Glutamatergic neuron (in vitro differentiated cells): Measurements from ENCODE around the gene OSBP2. TPM values are rescaled to one million over a fixed set of nuclear protein-coding genes. Genes with fewer than 3 reads are reported as not detected.

Experiments used
- DNase-seq: peaks from one replicate; pipeline ENCODE4 v3.0.0; 2022
- H3K27ac Mint-ChIP-seq: one replicate; pipeline ENCODE4 v1.8.0; 2020; ENCODE audit warnings: mild to moderate bottlenecking, mixed read lengths, inconsistent platforms; ENCODE audit not compliant: unreplicated experiment
- H3K27me3 Mint-ChIP-seq: one replicate; pipeline ENCODE4 v1.8.0; 2020; ENCODE audit warnings: mild to moderate bottlenecking, moderate library complexity, mixed read lengths, inconsistent platforms; ENCODE audit not compliant: unreplicated experiment
- H3K36me3 Mint-ChIP-seq: one replicate; pipeline ENCODE4 v1.8.0; 2020; ENCODE audit warnings: mild to moderate bottlenecking, mixed read lengths, inconsistent platforms; ENCODE audit not compliant: unreplicated experiment
- H3K4me1 Mint-ChIP-seq: one replicate; pipeline ENCODE4 v1.8.0; 2020; ENCODE audit warnings: mild to moderate bottlenecking, low read depth, mixed read lengths, inconsistent platforms; ENCODE audit not compliant: unreplicated experiment
- H3K4me3 Mint-ChIP-seq: one replicate; pipeline ENCODE4 v1.8.0; 2020; ENCODE audit warnings: mild to moderate bottlenecking, mixed read lengths, inconsistent platforms; ENCODE audit not compliant: unreplicated experiment
- H3K9me3 Mint-ChIP-seq: one replicate; pipeline ENCODE4 v1.8.0; 2020; ENCODE audit warnings: mild to moderate bottlenecking, moderate library complexity, mixed read lengths, inconsistent platforms; ENCODE audit not compliant: unreplicated experiment
- CTCF ChIP-seq: fragments of 200-600 bp; sonication (generic); IDR thresholded peaks from one replicate; pipeline ENCODE4 v1.5.0; 2021; ENCODE audit not compliant: partially characterized antibody, unreplicated experiment
- total RNA-seq: library from RNA; stranded (reverse); fragmentation: NEBNext Ultra II Directional; extraction: Animal tissue kit (Norgen Biotek cat#: 25700); gene quantifications from one replicate; pipeline ENCODE4 v1.2.1, GENCODE V29; 2021; ENCODE audit not compliant: unreplicated experiment

Gene OSBP2
- total RNA-seq, 1 donor from 2014 or later: 18.3 TPM

GRCh38 chr22:30931541-30932300, 237.0 kb downstream of the OSBP2 start:
- TF ChIP-seq CTCF: no peak
- peaks cover 7% of the 10 kb centered on the region for H3K27me3 Mint-ChIP-seq
- H3K9me3 Mint-ChIP-seq: peaks cover 2% of the 10 kb centered on the region
- H3K4me3 Mint-ChIP-seq: no peak overlapping the region
- H3K36me3 Mint-ChIP-seq: peaks cover 15% of the 10 kb centered on the region
- H3K27ac Mint-ChIP-seq: no peak overlapping the region
- no peaks in the 10 kb centered on the region for H3K4me1 Mint-ChIP-seq
- DNase-seq: no peak

- Mint-ChIP-seq H3K4me1 (no peaks in the 10 kb centered on the region), H3K9me3 (peaks cover 2% of the 10 kb centered on the region), H3K27me3 (peaks cover 4% of the 10 kb centered on the region), H3K36me3 (peaks cover 15% of the 10 kb centered on the region), H3K27ac (no peak overlapping the region), H3K4me3 (no peak overlapping the region)
- TF ChIP-seq CTCF: no peak
- DNase-seq: no peak
Observed at GRCh38 chr22:30932661-30933060, 238.0 kb downstream of the OSBP2 start.

GRCh38 chr22:30933457-30933856, 238.8 kb downstream of the OSBP2 start:
- Mint-ChIP-seq H3K27ac (no peak overlapping the region), H3K4me3 (no peak overlapping the region), H3K27me3 (peaks cover 4% of the 10 kb centered on the region), H3K36me3 (peaks cover 15% of the 10 kb centered on the region), H3K9me3 (peaks cover 2% of the 10 kb centered on the region), H3K4me1 (no peaks in the 10 kb centered on the region)
- no peak for DNase-seq
- no peak for TF ChIP-seq CTCF

GRCh38 chr22:30934053-30934452, 239.4 kb downstream of the OSBP2 start:
- Mint-ChIP-seq H3K4me3 (no peak overlapping the region), H3K4me1 (no peaks in the 10 kb centered on the region), H3K36me3 (peaks cover 15% of the 10 kb centered on the region), H3K9me3 (peaks cover 2% of the 10 kb centered on the region), H3K27ac (no peak overlapping the region), H3K27me3 (peaks cover 4% of the 10 kb centered on the region)
- no peak for TF ChIP-seq CTCF
- no peak for DNase-seq

GRCh38 chr22:30940685-30941362, 246.2 kb downstream of the OSBP2 start:
- Mint-ChIP-seq H3K9me3 (peaks cover 2% of the 10 kb centered on the region), H3K4me3 (no peak overlapping the region), H3K36me3 (peaks cover 3% of the 10 kb centered on the region), H3K27ac (no peak overlapping the region), H3K27me3 (peaks cover 3% of the 10 kb centered on the region), H3K4me1 (peaks cover 5% of the 10 kb centered on the region)
- no peak for DNase-seq
- TF ChIP-seq CTCF: no peak
